ENCODE measurements around the gene SPATS2.

GRCh38 chr12:49410818-49411217 is 43.6 kb downstream of the SPATS2 start:
- TF ChIP-seq CTCF (IDR thresholded peaks at IDR 0.05 in 4 of 5, conservative IDR thresholded peaks at IDR 0.05 in 1 of 5), result no peak
- TF ChIP-seq POLR2A (IDR thresholded peaks at IDR 0.05), result no peak
